ENCODE data around the gene OR5K1.

DNA sequence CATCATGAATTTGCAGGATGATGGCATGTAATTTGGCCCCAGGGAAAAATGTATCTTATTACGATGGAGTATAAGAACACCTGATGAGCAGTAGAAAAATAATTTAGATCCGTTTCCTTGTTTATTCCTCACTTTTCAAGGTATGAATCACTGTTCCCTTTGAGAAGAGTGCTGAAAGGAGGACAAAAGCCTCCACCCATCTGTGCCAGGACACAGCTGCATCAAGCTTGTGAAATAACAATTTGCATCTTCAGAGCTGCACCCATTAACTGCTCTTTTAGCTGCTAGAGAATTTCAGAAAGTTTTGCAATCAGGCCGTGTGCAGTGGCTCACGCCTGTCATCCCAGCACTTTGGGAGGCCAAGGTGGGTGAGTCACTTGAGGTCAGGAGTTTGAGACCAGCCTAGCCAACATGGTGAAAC, 50.1 kb downstream of the OR5K1 start:
- TF ChIP-seq, protein P1, sequence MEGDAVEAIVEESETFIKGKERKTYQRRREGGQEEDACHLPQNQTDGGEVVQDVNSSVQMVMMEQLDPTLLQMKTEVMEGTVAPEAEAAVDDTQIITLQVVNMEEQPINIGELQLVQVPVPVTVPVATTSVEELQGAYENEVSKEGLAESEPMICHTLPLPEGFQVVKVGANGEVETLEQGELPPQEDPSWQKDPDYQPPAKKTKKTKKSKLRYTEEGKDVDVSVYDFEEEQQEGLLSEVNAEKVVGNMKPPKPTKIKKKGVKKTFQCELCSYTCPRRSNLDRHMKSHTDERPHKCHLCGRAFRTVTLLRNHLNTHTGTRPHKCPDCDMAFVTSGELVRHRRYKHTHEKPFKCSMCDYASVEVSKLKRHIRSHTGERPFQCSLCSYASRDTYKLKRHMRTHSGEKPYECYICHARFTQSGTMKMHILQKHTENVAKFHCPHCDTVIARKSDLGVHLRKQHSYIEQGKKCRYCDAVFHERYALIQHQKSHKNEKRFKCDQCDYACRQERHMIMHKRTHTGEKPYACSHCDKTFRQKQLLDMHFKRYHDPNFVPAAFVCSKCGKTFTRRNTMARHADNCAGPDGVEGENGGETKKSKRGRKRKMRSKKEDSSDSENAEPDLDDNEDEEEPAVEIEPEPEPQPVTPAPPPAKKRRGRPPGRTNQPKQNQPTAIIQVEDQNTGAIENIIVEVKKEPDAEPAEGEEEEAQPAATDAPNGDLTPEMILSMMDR (IDR thresholded peaks at IDR 0.05; ENCODE audit: poor library complexity, severe bottlenecking), result no peak
- no peak for TF ChIP-seq SMC3 (conservative IDR thresholded peaks at IDR 0.05; ENCODE audit: poor library complexity)
- TF ChIP-seq, protein P2, sequence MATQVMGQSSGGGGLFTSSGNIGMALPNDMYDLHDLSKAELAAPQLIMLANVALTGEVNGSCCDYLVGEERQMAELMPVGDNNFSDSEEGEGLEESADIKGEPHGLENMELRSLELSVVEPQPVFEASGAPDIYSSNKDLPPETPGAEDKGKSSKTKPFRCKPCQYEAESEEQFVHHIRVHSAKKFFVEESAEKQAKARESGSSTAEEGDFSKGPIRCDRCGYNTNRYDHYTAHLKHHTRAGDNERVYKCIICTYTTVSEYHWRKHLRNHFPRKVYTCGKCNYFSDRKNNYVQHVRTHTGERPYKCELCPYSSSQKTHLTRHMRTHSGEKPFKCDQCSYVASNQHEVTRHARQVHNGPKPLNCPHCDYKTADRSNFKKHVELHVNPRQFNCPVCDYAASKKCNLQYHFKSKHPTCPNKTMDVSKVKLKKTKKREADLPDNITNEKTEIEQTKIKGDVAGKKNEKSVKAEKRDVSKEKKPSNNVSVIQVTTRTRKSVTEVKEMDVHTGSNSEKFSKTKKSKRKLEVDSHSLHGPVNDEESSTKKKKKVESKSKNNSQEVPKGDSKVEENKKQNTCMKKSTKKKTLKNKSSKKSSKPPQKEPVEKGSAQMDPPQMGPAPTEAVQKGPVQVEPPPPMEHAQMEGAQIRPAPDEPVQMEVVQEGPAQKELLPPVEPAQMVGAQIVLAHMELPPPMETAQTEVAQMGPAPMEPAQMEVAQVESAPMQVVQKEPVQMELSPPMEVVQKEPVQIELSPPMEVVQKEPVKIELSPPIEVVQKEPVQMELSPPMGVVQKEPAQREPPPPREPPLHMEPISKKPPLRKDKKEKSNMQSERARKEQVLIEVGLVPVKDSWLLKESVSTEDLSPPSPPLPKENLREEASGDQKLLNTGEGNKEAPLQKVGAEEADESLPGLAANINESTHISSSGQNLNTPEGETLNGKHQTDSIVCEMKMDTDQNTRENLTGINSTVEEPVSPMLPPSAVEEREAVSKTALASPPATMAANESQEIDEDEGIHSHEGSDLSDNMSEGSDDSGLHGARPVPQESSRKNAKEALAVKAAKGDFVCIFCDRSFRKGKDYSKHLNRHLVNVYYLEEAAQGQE (IDR thresholded peaks at IDR 0.05; ENCODE audit: borderline replicate concordance), result no peak
- no peak for TF ChIP-seq TAF1 (IDR thresholded peaks at IDR 0.05; ENCODE audit: low read depth)
- TF ChIP-seq RAD21 (conservative IDR thresholded peaks at IDR 0.05), result no peak
- no peak for TF ChIP-seq EP300 (conservative IDR thresholded peaks at IDR 0.05; ENCODE audit: poor library complexity, severe bottlenecking)
- no peak for TF ChIP-seq POLR2AphosphoS5 (IDR thresholded peaks at IDR 0.05)
- TF ChIP-seq EZH2 (IDR thresholded peaks at IDR 0.05; ENCODE audit: borderline replicate concordance, insufficient read depth, low read length, poor library complexity, severe bottlenecking), result no peak
- TF ChIP-seq MXI1 (conservative IDR thresholded peaks at IDR 0.05; ENCODE audit: poor library complexity, severe bottlenecking), result no peak

All from neural cell (in vitro differentiated cells).